Adrenal gland (tissue), 12 donors: ENCODE results near the gene IDS. TPM values are rescaled to one million over a fixed set of nuclear protein-coding genes. Genes with fewer than 3 reads are reported as not detected.
"Not testable (repeated sequence)": the region's sequence is repeated elsewhere in the genome, so short reads cannot be mapped to it uniquely, and the experiment has no call there.

Experiments used
- DNase-seq, 7 donors: peaks; one replicate each; pipeline ENCODE4 v3.0.0-alpha.2; 2019 to 2020
- H3K27ac ChIP-seq, 5 donors: fragments of 200-600 bp; sonication (generic) in 4 of 5; 1 replicate in 3 of 5; 2 replicates in 2 of 5; pipeline versions ENCODE4 v1.5.1 to v1.8.0; 2016 to 2020; ENCODE audit warnings: mild to moderate bottlenecking in 1 of 5
- H3K27me3 ChIP-seq: fragments of 200-600 bp; 2 replicates; pipeline ENCODE4 v1.8.0; 2021
- H3K36me3 ChIP-seq, 2 donors: fragments of 200-600 bp; replicated peaks in 1 of 2; 1 replicate in 1 of 2; 2 replicates in 1 of 2; pipeline versions ENCODE4 v1.5.1 to v1.8.0; 2018 to 2022
- H3K4me1 ChIP-seq, 2 donors: fragments of 200-600 bp; replicated peaks in 1 of 2; 1 replicate in 1 of 2; 2 replicates in 1 of 2; pipeline versions ENCODE4 v1.5.1 to v1.8.0; 2018 to 2021
- H3K4me3 ChIP-seq, 4 donors: fragments of 200-600 bp; sonication (generic) in 3 of 4; one replicate each; pipeline ENCODE4 v1.5.1; 2016 to 2018
- H3K9me3 ChIP-seq, 3 donors: fragments of 200-600 bp; sonication (generic) in 1 of 3; replicated peaks in 1 of 3; 1 replicate in 2 of 3; 2 replicates in 1 of 3; pipeline versions ENCODE4 v1.5.1 to v1.8.0; 2016 to 2021
- POLR2A ChIP-seq, 2 donors: fragments of 450-650 bp; IDR thresholded peaks; one replicate each; pipeline ENCODE4 v1.6.1; 2017; ENCODE audit warnings: antibody characterized with exemption in 2 of 2, mild to moderate bottlenecking in 2 of 2, moderate library complexity in 1 of 2
- WGBS, 4 donors: extraction: QIAGEN DNeasy Blood & Tissue Kit in 2 of 4; methylation state at CpG; one replicate each; pipeline versions ENCODE4 v1.1.5 to v1.1.7; 2013 to 2017; 5-methylcytosine and 5-hydroxymethylcytosine counted together
- intact Hi-C, 2 donors: fragments of 100-400 bp; cut with DNase I; formaldehyde crosslinking; loops; one replicate each; pipeline versions ENCODE4 v1.14.1 to v1.15.0; 2022 to 2023
- polyA plus RNA-seq, 3 donors: library from polyadenylated mRNA; stranded (reverse); fragments of 200-250 nt in 2 of 3; fragments of 350-450 nt in 1 of 3; fragmentation: Illumina TruSeq in 1 of 3; extraction: RNeasy Lipid Tissue Mini Kit (QIAGEN cat#74804) in 1 of 3; gene quantifications; one replicate each; pipeline ENCODE4 v1.2.3, GENCODE V29; 2013 to 2014
- total RNA-seq, 9 donors: library from RNA; depleted of rRNA in 4 of 9; stranded (reverse); fragments of >200 nt in 4 of 9; fragments of 120-200 nt in 1 of 9; fragmentation: NEBNext Ultra II Directional in 1 of 9; extraction: Animal tissue kit (Norgen Biotek cat#: 25700) in 1 of 9; gene quantifications; one replicate each; pipeline versions ENCODE4 v1.1.0 to v1.2.4, GENCODE V29; 2013 to 2023
- TF ChIP-seq, protein P1 (sequence below), 6 experiments: fragments of 450-650 bp in 4 of 6; fragments of 200-600 bp in 2 of 6; sonication (generic) in 1 of 6; IDR thresholded peaks; 1 replicate in 5 of 6; 2 replicates in 1 of 6; pipeline versions ENCODE4 v1.5.1 to v1.8.0; 2016 to 2021; ENCODE audit warnings: antibody characterized with exemption in 6 of 6, mild to moderate bottlenecking in 2 of 6, moderate library complexity in 1 of 6
- donor health status: healthy with polysubstance abuse.
- donor health status: Bipolar disorder and iron deficiency.
- donor health status: DM: yes; HTN: yes; CAD: no.
- donor health status: DM: no; HTN: no; CAD: no.
- donor health status: DM: no; HTN: no; CAD: no.
- donor health status: DM: yes; HTN: yes; CAD: no.

Gene IDS
- total and polyA plus RNA-seq, 12 donors: 19.5 to 87.6 (median 50.2) TPM

GRCh38 chrX:149510386-149510785 is 5.3 kb upstream of the IDS start:
- H3K27ac ChIP-seq: no peak overlapping the region
- intact Hi-C loops: no loop called here
- H3K9me3 ChIP-seq: no peaks in the 10 kb centered on the region
- no peak overlapping the region for H3K4me3 ChIP-seq
- H3K36me3 ChIP-seq: no peaks in the 10 kb centered on the region
- TF ChIP-seq POLR2A (IDR thresholded peaks at IDR 0.05): no peak
- TF ChIP-seq, protein P1, sequence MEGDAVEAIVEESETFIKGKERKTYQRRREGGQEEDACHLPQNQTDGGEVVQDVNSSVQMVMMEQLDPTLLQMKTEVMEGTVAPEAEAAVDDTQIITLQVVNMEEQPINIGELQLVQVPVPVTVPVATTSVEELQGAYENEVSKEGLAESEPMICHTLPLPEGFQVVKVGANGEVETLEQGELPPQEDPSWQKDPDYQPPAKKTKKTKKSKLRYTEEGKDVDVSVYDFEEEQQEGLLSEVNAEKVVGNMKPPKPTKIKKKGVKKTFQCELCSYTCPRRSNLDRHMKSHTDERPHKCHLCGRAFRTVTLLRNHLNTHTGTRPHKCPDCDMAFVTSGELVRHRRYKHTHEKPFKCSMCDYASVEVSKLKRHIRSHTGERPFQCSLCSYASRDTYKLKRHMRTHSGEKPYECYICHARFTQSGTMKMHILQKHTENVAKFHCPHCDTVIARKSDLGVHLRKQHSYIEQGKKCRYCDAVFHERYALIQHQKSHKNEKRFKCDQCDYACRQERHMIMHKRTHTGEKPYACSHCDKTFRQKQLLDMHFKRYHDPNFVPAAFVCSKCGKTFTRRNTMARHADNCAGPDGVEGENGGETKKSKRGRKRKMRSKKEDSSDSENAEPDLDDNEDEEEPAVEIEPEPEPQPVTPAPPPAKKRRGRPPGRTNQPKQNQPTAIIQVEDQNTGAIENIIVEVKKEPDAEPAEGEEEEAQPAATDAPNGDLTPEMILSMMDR (IDR thresholded peaks at IDR 0.05): no peak
- WGBS, 4 donors: 19 to 44% (median 27%) methylated on average over 4 of the region's 4 CpGs
- no peak for DNase-seq
- H3K27me3 ChIP-seq: peaks cover 8% of the 10 kb centered on the region
- H3K4me1 ChIP-seq: no peaks in the 10 kb centered on the region

DNA sequence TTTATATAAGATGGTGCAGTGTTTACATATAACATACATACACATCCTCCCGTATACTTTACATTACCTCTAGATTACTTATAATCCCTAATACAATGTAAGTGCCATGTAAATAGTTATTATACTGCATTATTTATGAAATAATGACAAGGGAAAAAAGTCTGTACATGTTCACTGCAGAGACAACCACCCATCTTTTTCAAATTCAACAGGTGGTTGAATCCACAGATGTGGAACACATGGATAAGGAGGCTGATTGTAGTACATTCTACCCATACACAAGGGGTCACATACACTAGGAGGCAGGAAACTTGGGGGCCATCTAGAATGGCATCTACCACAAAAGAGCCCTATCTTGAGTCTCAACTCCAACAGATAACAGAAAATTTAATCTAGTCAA is 3.4 kb upstream of the IDS start:
- TF ChIP-seq POLR2A (IDR thresholded peaks at IDR 0.05): no peak
- intact Hi-C loops: no loop called here
- 65 to 82% (median 73%) methylated on average over 1 of the region's 1 CpG for WGBS, 4 donors

DNA sequence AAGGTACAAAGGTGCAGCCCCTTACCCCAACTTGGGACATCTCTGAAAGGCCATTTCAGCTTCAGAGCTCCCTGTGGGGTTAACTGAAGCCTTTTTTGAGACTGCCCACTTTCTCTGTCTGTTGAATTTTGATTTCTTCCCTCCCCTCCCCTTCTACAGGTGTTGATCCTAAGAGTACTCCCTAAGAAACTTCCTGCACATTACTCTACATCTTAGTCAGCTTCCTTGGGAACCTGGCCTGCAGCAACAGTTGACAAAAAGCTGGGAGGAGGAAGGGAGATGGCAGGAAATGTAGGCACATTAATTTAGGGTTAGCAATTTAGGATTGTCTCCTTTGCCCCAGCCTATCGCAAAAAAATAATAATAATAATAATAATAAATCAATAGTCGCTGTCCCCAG is 1.2 kb upstream of the IDS start:
- Histone ChIP-seq H3K27me3 (no peaks in the 10 kb centered on the region), H3K27ac (no peak overlapping the region), H3K4me1 (no peaks in the 10 kb centered on the region), H3K9me3 (no peaks in the 10 kb centered on the region), H3K36me3 (peaks cover 0 to 6% of the 10 kb centered on the region in 2 donors), H3K4me3 (no peak overlapping the region)
- WGBS, 4 donors: 80 to 92% (median 86%) methylated on average over 2 of the region's 2 CpGs
- no peak for DNase-seq
- intact Hi-C loops: no loop called here
- TF ChIP-seq POLR2A (IDR thresholded peaks at IDR 0.05): no peak
- TF ChIP-seq, protein P1 (IDR thresholded peaks at IDR 0.05): no peak

More for the DNA sequence above, 3.4 kb upstream of the IDS start:
- Histone ChIP-seq H3K27me3 (peaks cover 8% of the 10 kb centered on the region), H3K4me1 (no peaks in the 10 kb centered on the region), H3K36me3 (no peaks in the 10 kb centered on the region), H3K9me3 (no peaks in the 10 kb centered on the region), H3K4me3 (no peak overlapping the region), H3K27ac (no peak overlapping the region)
- no peak for DNase-seq

- Histone ChIP-seq H3K27ac (peak overlapping the region in 2 of 5 donors; percentile 89 to 92), H3K27me3 (no peaks in the 10 kb centered on the region), H3K9me3 (no peaks in the 10 kb centered on the region), H3K4me1 (no peaks in the 10 kb centered on the region), H3K36me3 (peaks cover 0 to 9% of the 10 kb centered on the region in 2 donors), H3K4me3 (no peak overlapping the region)
- DNase-seq: no peak
- 74 to 86% (median 82%) methylated on average over 9 of the region's 9 CpGs for WGBS, 4 donors
- TF ChIP-seq POLR2A (IDR thresholded peaks at IDR 0.05): no peak
- TF ChIP-seq, protein P1 (IDR thresholded peaks at IDR 0.05): no peak
- intact Hi-C loops: no loop called here
Observed at GRCh38 chrX:149505671-149506070, 565 bp upstream of the IDS start.

DNA sequence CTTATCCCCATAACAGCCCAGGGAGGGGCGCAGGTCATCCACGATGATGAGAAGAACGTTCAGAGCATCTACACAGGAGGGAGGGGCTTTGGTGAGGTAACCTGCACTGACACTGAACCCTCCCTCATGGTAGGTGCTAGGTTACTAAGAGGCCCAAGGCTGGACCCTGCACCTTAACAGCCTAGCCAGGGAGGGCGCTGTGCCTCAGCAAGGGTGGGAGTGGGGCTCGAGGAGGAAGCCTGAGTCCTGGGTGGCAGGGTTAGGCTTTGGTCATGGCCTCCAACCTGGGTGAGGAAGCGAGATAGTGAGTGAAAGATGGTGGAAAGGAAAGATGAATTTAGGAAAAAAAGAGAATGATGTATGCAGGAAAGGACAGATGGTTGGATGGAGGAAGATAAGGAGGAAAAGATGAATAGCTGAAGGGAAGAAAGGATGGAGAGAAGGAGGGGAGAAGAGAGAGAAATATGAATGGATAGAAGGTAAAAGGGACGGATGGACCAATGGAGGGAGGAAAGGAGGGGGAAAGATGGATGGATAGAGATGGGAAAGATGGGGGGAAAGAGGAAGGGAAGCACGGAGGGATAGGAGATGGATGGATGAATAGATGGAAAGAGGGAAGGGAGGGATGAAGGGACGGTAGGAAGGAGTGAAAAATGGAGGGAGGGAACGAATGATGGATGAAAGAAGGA is 736 bp downstream of the IDS start:
- WGBS, 4 donors: 32 to 49% (median 36%) methylated on average over 7 to 10 of the region's 10 CpGs
- H3K9me3 ChIP-seq: no peaks in the 10 kb centered on the region
- intact Hi-C loops: no loop called here
- H3K27me3 ChIP-seq: no peaks in the 10 kb centered on the region
- peaks cover 0 to 18% of the 10 kb centered on the region in 2 donors for H3K36me3 ChIP-seq
- H3K4me3 ChIP-seq: peak overlapping the region in 3 of 4 donors; percentile 11 to 62 (median 25)
- H3K4me1 ChIP-seq: no peaks in the 10 kb centered on the region
- peak in 1 of 7 donors; percentile 72 for DNase-seq
- TF ChIP-seq, protein P1 (IDR thresholded peaks at IDR 0.05): peak in 3 of 6 experiments; percentile 9 to 35 (median 32)
- no peak for TF ChIP-seq POLR2A (IDR thresholded peaks at IDR 0.05)
- peak overlapping the region in 4 of 5 donors; percentile 47 to 92 (median 83) for H3K27ac ChIP-seq

DNA sequence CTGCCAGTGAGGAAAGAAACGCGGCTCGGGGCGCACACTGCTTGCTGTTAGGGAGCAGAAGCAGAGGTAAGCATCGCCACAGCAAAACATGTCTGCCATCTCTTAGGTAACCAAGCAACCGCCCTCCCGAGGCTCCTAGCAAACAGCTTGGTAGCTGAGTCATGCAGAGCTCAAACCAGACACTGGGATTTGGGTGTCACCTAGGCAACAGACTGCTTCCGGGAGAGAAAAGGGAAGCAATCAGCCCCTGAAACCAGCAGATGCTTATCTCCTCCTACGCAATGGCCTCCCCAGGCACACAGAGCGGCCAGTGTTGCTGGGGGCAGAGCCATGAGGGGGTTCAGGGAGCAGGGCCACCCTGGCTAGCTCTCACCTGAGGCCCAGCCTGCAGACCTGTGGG is 1.7 kb downstream of the IDS start:
- H3K4me1 ChIP-seq, intact Hi-C loops, H3K27me3 ChIP-seq, H3K4me3 ChIP-seq, H3K9me3 ChIP-seq: not testable (repeated sequence)
- DNase-seq: peak in 6 of 7 donors; percentile 28 to 82 (median 50)
- WGBS, 4 donors: 19 to 48% methylated on average over 3 to 5 of the region's 10 CpGs; no CpG with 5 or more reads in 2 of the 4 donors
- Histone ChIP-seq H3K36me3 (peaks cover 0 to 18% of the 10 kb centered on the region in 2 donors), H3K27ac (peak overlapping the region in 1 of 5 donors; percentile 62)

- H3K27ac ChIP-seq, H3K27me3 ChIP-seq, DNase-seq, intact Hi-C loops, H3K9me3 ChIP-seq, H3K4me3 ChIP-seq, H3K4me1 ChIP-seq: not testable (repeated sequence)
- WGBS, 4 donors: 74 to 78% (median 76%) methylated on average over 5 of the region's 5 CpGs; no CpG with 5 or more reads in 1 of the 4 donors
- H3K36me3 ChIP-seq: peaks cover 0 to 22% of the 10 kb centered on the region in 2 donors
Observed at GRCh38 chrX:149502923-149503322, 2.2 kb downstream of the IDS start.
